GM18909 (cell line): ENCODE measurements around the gene CBX4.

ENCODE experiments used
- ATAC-seq: cut with Tn5 transposase; IDR thresholded peaks from one replicate; pipeline ENCODE4 v1.9.1; 2021; ENCODE audit warnings: mild to moderate bottlenecking; ENCODE audit not compliant: unreplicated experiment, poor library complexity

The CBX4 gene

GRCh38 chr17:79803421-79803996 lies 35.7 kb downstream of the CBX4 start:
- ATAC-seq, result no peak

- ATAC-seq, result no peak
These were observed 36.4 kb downstream of the CBX4 start for GRCh38 chr17:79802736-79803420.

- ATAC-seq, result no peak
These were observed 37.1 kb downstream of the CBX4 start for GRCh38 chr17:79802039-79802735.

GRCh38 chr17:79801156-79802038 lies 37.8 kb downstream of the CBX4 start:
- no peak for ATAC-seq

- no peak for ATAC-seq
These were observed 38.7 kb downstream of the CBX4 start for GRCh38 chr17:79800325-79801155.

- no peak for ATAC-seq
These were observed 39.5 kb downstream of the CBX4 start for GRCh38 chr17:79799538-79800324.

GRCh38 chr17:79799174-79799537 lies 40.1 kb downstream of the CBX4 start:
- no peak for ATAC-seq

- ATAC-seq, result no peak
These were observed 40.7 kb downstream of the CBX4 start for GRCh38 chr17:79798299-79799173.

- peak; percentile 10 for ATAC-seq
These were observed 41.5 kb downstream of the CBX4 start for GRCh38 chr17:79797492-79798298.

GRCh38 chr17:79796763-79797491 lies 42.3 kb downstream of the CBX4 start, which contains the start of gene CBX8:
Gene CBX8, minus strand, starts transcription at chr17:79797077. Its CDS starts 79 bp downstream, at chr17:79796998.
- ATAC-seq, result peak; percentile 90

- ATAC-seq, result no peak
These were observed 42.8 kb downstream of the CBX4 start for GRCh38 chr17:79796444-79796762.

- ATAC-seq, result no peak
These were observed 43.3 kb downstream of the CBX4 start for GRCh38 chr17:79795795-79796443.

- ATAC-seq, result no peak
These were observed 44.4 kb downstream of the CBX4 start for GRCh38 chr17:79794659-79795511.

GRCh38 chr17:79793924-79794304 lies 45.3 kb downstream of the CBX4 start:
- ATAC-seq, result no peak
